GM19238 (cell line): Measurements from ENCODE around the gene HIVEP2.

ENCODE experiments used
- DNase-seq: peaks from one replicate; pipeline ENCODE4 v3.0.0; 2011; ENCODE audit warnings: low spot score; ENCODE audit not compliant: insufficient read length

Gene HIVEP2

DNA sequence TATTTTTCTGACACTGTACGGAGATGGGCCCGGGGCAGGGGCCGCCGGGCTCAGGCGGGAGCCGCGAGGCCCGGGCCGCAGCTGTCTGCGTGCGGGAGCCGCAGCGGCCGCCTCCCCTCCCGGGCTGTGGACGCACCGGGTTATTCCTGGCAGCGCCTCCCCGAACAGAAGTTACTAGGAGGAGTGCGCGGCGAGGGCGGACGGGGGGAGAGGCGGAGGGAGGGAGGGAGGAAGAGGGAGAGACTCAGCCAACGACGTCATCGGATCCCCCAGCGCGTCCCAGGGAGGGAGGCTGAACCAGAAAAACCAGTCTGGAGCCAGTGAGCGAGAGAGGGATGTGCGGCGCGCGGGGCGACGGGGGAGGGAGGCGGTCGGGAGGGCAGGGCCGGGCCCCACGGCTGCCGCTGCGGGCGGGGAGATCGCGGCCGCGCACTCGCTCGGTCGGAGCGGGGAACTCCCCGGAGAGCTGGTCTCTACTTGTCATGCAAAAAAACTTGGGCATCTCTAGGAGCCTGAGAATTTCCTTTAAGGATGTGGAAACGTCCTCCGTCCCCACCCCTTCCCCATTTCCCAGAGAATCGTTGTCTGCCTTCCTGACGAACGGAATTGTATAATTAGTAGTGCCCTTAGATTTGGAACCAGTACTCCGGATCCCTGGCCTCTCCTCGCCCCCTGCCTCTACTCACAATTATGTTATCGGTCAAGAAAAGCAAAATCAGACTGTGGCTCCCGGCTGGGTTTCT, 1.4 kb upstream of the HIVEP2 start:
- peak; percentile 55 for DNase-seq

DNA sequence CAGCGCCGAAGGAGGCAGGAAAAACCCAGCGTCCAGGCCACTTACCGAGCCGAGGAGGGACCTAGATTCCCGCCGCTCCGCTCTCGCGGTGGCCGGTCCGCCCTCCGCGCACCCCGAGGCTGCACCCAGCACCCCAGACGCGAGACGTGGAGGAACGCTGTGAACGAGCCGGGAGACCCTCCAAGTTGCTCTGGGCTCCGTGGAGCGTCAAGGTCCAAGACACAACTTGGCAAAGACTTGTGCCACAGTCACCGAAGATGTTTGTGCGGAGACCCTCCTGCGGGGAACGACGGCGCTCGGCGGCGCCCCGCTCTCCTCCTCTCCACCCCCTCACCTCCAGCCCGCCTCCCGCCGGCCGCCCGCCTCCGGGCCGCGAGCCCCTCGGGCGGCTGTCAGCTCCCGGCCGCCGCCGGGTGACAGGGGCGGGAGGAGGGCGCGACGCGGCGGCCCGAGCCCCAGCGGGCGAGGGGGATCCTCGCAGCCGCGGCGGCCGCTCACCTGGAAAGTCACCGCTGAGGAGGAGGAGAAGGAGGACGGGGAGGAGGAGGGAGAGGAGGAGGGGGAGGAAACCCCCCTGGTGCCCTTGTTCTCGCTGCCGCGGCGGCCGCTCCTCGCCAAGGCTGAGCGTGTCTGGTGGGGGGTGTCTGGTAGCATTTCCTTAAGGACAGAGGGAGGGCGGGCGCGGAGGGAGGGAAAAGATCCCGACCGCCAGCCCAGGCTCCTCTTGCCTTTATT, 637 bp upstream of the HIVEP2 start:
- peak; percentile 39 for DNase-seq

DNA sequence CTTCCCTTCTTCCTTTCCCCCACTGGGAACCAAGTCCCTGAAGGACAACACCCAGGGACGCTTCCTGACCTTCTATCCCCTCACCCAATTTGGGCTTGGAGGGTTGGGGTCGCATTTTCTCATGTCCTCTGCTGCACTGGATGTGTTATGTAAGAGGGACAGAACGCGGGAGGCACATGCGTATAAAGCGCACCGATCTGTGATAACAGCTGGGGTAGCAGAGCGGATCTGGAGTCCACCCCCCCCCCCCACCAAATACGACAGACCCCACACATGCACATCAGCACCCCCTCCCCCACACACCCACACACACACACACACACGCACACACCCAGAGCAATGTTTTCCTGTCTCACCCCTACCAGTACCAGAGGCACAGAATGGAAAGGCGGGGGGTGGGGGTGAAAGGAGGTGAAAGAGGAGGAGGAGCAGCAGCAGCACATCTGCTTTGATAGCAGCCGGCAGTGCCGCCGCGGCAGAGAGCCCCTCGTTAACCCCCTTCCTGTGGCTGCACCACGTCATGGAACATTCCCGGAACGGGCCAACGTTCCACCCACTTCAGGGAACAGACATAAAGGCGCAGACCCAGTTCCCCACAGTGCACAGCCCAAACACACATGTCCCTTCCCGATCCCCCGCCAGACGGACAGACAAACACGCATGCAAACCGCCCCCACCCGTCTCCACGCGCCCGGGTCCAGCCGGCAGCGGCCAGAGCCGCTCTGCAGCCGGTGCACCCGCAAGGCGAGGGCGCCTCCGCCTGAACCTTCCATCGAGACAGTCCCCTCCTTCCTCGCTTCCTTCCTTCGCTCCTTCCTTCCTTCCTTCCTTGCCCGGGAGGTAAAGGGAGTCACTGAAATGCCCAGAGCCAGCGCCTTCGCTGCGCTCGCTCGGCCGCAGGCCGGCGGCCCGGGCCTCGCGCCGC, 590 bp downstream of the HIVEP2 start:
- DNase-seq: peak; percentile 52

DNA sequence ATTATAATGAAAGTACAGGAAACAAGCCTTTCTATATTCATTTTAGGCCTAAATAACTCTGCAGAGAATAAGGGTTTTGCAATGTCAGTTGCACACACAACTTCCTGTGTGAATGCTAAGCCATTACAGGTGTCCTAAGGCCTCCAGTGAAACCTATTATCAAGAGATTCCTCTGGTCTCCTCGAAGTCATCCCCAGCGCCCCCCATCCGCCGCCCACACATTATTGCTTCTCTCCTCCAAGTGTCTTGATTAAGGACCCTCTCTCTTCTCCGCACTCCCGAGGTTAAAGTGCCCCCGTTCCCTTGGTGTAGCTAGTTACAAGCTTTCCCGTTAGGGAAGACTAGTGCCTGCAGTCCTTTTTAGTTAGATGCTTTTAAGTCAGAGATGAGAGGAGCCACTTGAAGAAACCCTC, 1.3 kb downstream of the HIVEP2 start:
- DNase-seq: no peak

DNA sequence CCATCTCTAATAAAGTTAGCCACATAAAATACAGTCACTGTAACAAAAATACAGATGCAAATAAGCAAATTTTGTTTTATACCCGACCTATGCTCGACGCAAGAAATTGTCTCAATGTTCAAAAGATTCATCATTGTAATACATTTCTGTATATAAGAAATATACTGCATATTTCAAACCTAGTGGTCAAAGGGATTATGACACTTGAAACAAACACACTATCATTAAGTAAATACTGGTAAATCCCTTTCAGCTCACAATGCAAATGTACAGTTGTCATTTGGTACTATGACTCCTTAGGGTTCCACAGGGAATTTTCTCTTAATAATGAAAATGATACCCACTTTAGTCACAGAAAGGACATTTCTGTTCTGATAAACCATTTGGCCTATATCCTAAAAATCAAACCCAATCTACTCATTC, 2.2 kb downstream of the HIVEP2 start:
- DNase-seq: no peak

DNA sequence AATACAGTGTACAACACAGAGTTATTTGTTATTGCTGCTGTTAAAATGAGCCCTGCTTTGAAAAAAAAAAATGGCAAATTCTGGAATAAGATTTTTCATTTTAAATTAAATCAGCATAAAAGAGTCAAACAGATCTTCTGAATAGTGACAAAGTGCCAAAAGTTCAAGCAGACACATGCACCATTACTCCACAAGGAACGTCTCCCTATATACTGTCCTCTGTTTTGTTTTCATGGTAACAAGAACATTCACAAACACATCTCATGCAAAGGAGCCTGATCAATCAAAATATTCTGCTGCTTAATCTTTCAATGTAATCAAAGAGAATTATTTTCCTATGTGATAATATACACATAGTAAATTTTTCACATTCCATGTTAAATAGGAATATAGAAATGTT, 2.7 kb downstream of the HIVEP2 start:
- no peak for DNase-seq

DNA sequence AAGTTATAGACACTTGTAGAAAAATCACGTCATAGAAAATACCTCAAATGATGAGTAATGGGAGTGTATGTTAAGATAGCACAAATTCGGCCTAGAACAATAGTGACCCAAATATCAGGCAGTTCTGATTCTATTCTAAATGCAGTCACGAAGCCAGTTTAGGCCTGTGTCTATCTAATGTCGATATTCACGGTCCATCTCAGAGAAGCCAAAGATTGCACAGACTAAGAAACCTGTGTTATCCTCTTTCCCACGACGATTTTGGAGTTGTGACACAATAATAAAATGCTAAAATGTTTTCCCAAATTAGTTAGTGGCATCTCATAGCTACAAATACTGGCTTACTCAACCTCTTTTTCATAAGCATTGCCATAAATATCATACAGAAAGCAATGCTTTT, 4.0 kb downstream of the HIVEP2 start:
- DNase-seq: no peak

DNA sequence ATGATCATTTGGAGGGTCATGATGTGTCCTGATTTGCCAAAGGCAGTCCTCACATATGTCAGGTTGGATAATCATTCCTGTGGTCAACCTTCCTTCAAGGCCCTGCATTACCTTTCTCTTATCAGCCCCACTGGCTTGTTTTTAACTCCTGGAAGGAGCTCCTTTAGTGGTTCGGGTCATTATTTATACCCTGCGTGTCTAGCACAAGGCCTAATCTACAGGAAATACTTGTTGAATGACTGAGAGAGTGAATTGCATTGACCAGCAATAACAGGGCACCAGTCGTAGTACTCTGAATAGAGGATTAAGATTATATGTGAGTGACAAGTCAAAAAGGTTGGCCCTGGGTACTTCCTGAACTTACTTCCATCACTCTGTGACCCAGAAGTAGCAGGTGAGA, 4.5 kb downstream of the HIVEP2 start:
- no peak for DNase-seq

DNA sequence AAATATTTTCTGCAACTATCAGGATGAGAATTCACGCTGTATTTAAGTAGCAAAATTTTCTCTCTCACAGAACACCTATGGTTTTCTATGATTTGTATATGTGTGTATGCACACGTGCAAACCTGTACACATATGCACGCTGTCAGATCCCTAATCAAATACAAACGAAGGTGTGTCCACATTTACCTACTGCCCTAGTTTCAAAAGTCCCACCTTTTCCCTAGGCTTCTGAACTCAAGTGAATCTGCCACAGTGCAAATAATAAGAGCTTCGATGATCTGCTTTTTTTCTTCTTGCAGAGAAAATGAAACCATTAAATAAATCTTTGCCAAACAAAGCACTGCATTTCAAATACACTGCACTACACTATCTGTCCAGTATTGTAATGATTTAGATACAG, 6.5 kb downstream of the HIVEP2 start:
- DNase-seq: no peak

DNA sequence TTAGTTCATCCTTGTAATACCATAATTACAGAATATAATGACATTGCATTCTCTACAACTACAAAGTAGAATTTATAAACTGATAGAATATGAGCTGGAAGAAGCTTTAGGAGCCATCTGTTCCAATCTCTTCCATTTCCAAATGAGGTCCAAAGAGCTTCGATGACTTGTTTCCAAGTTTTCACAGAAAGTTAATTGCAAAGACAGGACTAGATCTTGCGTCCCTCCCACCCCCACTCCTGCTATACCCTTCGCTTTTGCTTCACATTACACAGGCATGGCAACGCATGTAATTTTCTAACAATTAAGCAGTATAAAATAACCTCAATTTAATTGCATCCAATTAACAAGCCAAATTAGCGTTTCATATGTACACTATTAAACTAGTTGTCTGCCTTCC, 7.0 kb downstream of the HIVEP2 start:
- no peak for DNase-seq

DNA sequence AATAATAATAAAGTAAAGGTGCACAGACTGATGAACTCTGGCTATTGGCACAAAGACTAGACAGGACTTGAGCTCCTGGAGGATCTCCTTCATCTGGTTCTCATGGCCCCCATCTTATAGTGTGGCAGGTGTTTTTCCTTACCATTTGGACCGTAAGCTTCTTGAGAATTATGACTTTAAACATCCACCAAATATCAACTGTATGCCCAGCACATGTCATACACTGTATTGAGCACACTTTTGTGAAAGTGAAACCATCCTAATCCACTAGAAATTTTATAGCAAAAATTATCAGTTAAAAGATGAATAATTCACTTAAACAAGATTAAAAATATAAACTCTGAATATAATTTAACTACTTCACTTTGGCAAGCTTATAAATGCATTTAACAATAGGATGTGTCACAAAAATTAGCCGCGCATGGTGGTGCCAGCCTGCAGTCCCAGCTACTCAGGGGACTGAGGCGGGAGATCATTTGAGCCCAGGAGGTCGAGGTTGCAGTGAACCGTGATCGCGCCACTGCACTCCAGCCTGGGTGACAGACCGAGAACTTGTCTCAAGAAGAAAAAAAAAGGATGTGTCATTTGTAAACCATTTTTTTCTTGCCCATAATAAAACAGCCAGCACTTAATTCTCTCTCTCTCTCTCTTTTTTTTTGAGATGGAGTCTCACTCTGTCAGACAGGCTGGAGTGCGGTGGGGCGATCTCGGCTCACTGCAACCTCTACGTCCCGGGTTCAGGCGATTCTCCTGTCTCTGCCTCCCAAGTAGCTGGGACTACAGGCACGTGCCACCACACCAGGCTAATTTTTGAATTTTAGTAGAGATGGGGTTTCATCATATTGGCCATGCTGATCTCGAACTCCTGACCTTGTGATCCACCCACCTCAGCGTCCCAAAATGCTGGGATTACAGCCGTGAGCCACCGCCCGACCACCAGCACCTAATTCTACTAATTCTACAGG, 9.1 kb downstream of the HIVEP2 start:
- no peak for DNase-seq

DNA sequence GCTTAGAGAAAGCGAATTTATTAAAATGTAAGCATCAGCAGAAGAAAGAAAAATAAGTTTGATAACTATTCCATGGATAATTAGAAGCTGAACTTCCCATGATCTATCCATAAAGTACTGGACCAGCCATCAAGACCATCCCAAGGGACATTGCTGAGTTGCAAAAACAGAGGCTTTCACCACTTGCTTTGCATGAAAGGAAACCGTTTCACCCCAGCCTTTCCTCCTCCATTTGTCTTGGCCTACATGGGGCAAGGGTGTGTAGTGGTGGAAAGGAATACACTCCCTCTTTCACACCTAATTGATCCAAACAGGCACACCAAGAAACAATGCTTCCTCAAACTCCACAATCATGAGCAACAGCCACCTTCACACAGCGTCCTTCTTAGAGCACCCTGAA, 10.4 kb downstream of the HIVEP2 start:
- no peak for DNase-seq

DNA sequence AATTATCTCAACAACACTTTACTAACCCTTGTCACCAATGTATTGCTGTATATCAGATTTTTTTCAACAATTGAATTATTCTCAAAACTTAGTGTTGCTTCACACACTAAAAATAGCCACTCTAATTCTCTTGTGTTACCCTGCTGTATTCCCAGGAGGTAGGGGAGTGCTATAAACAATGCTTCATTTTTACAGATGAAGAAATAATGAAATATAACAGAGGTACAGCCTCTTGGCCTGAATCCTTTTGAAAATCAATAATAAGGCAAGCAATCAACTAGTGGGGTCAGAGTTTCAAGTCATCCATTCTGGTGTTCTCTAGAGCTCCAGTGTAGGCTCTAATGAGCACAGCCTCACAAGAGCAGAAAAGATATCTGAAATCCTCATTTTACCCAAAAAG, 10.9 kb downstream of the HIVEP2 start:
- no peak for DNase-seq

DNA sequence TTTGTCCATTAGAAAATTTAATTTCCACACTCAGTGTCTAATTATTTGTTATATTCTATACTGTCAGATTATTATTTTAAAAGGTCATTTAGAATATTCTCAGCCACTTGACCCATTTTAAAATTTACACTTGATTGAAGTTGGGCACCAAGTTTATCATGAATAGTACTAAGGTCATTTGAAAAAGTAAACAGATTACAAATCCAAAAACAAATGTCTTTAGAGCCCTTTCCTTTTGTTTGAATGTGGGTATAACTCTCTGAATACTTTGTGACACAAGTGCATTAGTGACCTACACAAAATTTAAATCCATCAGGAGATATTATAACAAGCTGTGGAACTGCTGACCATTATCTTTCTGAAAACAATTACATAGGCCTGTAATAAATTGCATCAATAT, 11.3 kb downstream of the HIVEP2 start:
- DNase-seq: no peak

DNA sequence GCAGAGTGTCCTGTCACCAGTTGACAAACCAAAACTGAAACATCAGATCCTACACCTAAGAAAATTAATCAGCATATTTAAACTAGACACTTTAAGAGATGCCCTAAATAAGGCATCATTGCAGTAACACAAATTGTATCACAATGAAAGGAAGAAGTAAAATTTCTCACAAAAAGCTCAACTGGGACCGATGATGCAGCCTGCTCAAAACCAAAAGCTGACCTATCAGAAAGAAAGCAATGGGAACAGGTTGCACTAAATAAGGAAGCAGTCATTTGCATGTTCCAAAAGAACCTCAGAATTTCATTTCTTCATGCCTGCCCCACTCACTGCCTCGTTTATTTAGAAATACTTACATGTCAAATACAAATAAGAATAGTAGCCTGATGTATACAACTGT, 12.1 kb downstream of the HIVEP2 start:
- no peak for DNase-seq

DNA sequence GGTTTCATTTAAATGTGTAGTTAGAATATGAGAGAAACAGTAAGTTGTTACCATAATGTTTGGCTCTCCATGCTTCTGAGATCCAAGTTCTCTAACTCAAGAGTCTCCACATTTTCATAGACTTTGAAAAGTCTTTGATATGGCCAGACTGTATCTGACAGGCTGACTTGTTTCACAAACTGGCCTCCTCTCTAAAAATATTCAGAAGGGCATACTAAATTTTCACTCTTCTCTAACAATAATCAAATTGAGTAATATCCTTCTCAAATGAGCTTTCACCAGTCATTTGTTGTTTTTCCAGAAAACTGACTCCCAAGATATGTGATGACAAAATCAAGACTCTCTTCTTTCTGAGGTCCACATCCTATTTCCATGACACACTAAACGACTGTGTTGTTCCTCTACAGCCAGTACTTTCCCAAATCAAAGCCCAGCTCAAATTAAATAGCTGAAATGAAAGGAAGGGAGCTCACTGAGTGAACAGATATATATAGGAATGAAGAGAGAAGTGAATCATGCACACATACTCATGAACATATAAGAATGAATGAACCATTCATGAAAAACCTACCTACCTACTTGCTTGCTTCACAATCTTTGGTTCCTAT, 15.1 kb downstream of the HIVEP2 start:
- DNase-seq: no peak

DNA sequence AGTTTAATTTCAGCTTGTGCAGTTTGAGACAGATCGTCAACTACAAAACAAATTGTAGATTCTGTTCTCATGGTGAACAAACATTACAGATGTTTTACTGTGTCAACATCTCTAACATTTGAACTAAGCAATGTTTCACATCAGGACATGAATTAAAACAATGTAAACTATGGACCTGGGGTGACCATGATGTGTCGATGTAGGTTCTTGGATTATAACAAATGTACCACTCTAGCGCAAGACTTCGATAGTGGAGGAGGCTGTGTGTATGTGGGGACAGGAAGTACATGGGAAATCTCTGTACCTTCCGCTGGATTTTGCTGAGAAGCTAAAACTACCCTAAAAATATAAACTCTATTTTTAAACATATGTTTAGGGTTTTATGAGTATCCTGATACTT, 17.1 kb downstream of the HIVEP2 start:
- no peak for DNase-seq

DNA sequence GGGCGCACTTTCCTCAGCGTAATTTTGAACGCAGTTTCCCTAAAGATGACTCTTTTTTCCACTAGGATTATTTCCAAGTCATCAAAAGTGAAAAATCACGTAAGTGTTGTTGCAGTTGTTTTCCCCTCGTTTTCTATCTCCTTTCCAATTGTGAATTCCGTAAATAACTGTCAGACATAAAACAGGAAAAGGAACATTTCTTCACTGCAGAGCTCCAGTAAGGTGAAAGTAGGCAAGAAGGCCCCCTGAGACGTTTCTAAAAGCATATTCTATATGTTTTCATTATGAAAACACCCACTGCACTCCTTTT, 17.8 kb downstream of the HIVEP2 start:
- DNase-seq: no peak

DNA sequence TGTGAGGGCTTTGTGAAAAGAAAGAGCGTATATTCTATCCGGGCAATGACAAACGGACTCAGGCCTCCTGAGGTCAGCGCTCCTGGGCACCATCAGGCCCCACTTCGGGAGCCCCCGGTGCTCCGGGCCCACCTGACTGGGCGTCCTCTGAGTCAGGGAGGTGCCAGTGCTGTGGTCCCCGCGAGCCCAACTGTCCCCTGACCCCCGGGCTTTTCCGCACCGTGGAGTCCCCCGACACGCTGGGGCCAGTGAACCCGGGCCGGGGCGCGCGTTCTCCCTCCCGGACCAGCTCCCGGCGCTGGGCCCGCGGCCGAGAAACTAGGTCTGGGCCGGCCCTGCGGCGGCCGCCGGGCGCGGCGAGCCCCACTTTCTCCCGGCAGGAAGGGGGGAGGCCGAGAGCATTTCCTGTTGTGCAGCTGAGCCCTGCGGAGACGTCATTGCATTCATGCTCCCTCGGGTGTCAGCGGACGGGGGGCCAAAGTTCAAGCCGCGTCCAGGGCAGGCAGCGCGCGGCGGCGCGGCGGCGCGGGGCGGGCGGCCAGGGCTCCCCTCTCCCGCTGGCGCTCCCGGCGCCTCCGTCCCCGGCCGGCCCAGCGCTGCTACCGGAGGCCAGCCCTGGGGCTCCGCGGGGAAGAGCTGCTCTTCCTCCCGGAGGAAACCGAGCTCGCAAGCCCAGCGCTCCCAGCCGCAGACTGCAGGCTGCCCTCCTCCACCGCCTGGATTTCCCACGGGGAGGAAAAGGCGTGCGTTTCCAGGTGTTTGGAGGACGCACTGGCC, 18.3 kb downstream of the HIVEP2 start:
- DNase-seq: peak; percentile 73

DNA sequence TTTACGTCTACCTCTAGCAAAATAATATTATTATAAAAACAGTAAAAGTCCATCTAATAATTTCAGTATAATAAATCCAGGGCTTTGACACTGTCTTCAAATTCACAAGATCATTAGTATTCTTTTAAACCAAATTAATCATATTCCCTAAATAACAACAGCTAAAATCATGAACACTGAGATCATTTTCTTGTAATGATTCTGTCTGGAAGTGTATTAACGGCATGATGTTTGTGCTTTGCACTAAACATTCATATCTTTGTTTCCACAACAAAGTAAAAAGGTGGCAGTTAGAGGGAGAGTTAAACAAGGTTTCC, 18.8 kb downstream of the HIVEP2 start:
- no peak for DNase-seq
